ENCODE results near the gene MEGF11.

The MEGF11 gene

DNA sequence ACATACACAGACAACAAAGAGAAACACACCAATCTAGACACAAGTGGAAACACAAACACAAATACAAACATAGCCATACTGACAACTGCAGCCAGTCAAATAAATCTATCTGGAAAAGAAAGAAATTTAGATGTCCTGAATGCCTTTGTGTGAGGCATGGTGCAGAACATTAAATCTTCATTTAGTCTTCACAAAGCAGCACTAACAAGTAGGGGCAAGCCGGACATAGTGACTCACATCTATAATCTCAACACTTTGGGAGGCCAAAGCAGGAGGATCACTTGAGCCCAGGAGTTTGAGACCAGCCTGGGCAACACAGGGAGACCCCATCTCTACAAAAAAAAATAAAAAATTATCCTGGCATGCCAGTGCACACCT is 11.7 kb downstream of the MEGF11 start:
- no peaks in the 10 kb centered on the region for H3K4me1 ChIP-seq
- intact Hi-C loops (cut with DNase I; ENCODE audit: low total_unique reads) = no loop called here
- no peaks in the 10 kb centered on the region for H3K9me3 ChIP-seq
- no peak for DNase-seq
- H3K27me3 ChIP-seq = peaks cover 0 to 43% of the 10 kb centered on the region in 2 donors
- TF ChIP-seq CTCF (IDR thresholded peaks at IDR 0.05) = no peak
- no peak overlapping the region for H3K4me3 ChIP-seq
- no peaks in the 10 kb centered on the region for H3K36me3 ChIP-seq
- H3K27ac ChIP-seq = no peak overlapping the region

GRCh38 chr15:66241087-66241907 is 12.3 kb downstream of the MEGF11 start:
- Histone ChIP-seq H3K27me3 (peaks cover 0 to 44% of the 10 kb centered on the region in 2 donors), H3K4me3 (no peak overlapping the region), H3K9me3 (no peaks in the 10 kb centered on the region), H3K4me1 (no peaks in the 10 kb centered on the region), H3K36me3 (no peaks in the 10 kb centered on the region), H3K27ac (no peak overlapping the region)
- intact Hi-C loops (cut with DNase I; ENCODE audit: low total_unique reads) = no loop called here
- no peak for DNase-seq
- no peak for TF ChIP-seq CTCF (IDR thresholded peaks at IDR 0.05)

GRCh38 chr15:66240240-66240794 is 13.2 kb downstream of the MEGF11 start:
- no peak overlapping the region for H3K27ac ChIP-seq
- H3K27me3 ChIP-seq = peaks cover 0 to 45% of the 10 kb centered on the region in 2 donors
- H3K36me3 ChIP-seq = no peaks in the 10 kb centered on the region
- H3K9me3 ChIP-seq = no peaks in the 10 kb centered on the region
- no peak for DNase-seq
- intact Hi-C loops (cut with DNase I; ENCODE audit: low total_unique reads) = no loop called here
- TF ChIP-seq CTCF (IDR thresholded peaks at IDR 0.05) = no peak
- no peaks in the 10 kb centered on the region for H3K4me1 ChIP-seq
- H3K4me3 ChIP-seq = no peak overlapping the region

- TF ChIP-seq CTCF (IDR thresholded peaks at IDR 0.05) = no peak
- intact Hi-C loops (cut with DNase I; ENCODE audit: low total_unique reads) = no loop called here
- Histone ChIP-seq H3K27ac (no peak overlapping the region), H3K9me3 (no peaks in the 10 kb centered on the region), H3K4me3 (no peak overlapping the region), H3K4me1 (no peaks in the 10 kb centered on the region), H3K27me3 (peaks cover 0 to 44% of the 10 kb centered on the region in 2 donors), H3K36me3 (no peaks in the 10 kb centered on the region)
- DNase-seq = no peak
Measured at GRCh38 chr15:66239514-66239913, 14.0 kb downstream of the MEGF11 start.

- no peak for TF ChIP-seq CTCF (IDR thresholded peaks at IDR 0.05)
- intact Hi-C loops (cut with DNase I; ENCODE audit: low total_unique reads) = no loop called here
- Histone ChIP-seq H3K9me3 (no peaks in the 10 kb centered on the region), H3K4me1 (no peaks in the 10 kb centered on the region), H3K27ac (no peak overlapping the region), H3K27me3 (peaks cover 0 to 54% of the 10 kb centered on the region in 2 donors), H3K4me3 (no peak overlapping the region), H3K36me3 (no peaks in the 10 kb centered on the region)
- no peak for DNase-seq
Measured at GRCh38 chr15:66238318-66238717, 15.2 kb downstream of the MEGF11 start.

Data from tibial artery (tissue), 4 donors.